DND-41 (cell line): ENCODE data around the gene RDH14.

ENCODE experiments used
- EZH2 ChIP-seq: IDR thresholded peaks from 3 replicates; pipeline ENCODE4 v1.6.1; 2012; ENCODE audit warnings: borderline replicate concordance, low read depth, mild to moderate bottlenecking, moderate library complexity, low read length, inconsistent platforms; ENCODE audit not compliant: severe bottlenecking
- TF ChIP-seq, protein P1 (sequence below): IDR thresholded peaks from 2 replicates; pipeline ENCODE4 v1.5.1; 2012; ENCODE audit warnings: borderline replicate concordance, low read length, moderate library complexity, mild to moderate bottlenecking; ENCODE audit not compliant: poor library complexity, severe bottlenecking; ENCODE audit errors: extremely low read depth

DNA sequence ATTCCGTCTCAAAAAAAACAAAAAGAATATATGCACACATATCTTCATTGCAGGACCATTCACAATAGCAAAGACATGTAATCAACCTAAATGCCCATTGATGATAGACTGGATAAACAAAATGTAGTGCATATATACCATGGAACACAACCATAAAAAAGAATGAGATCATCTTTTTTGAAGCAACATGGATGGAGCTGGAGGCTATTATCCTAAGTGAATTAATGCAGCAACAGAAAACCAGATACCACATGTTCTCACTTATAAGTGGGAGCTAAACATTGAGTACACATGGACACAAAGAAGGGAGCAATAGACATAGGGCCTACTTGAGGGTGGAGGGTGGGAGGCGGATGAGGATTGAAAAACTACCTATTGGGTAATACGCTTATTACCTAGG lies 20.2 kb upstream of the RDH14 start:
- TF ChIP-seq EZH2, result no peak
- TF ChIP-seq, protein P1, sequence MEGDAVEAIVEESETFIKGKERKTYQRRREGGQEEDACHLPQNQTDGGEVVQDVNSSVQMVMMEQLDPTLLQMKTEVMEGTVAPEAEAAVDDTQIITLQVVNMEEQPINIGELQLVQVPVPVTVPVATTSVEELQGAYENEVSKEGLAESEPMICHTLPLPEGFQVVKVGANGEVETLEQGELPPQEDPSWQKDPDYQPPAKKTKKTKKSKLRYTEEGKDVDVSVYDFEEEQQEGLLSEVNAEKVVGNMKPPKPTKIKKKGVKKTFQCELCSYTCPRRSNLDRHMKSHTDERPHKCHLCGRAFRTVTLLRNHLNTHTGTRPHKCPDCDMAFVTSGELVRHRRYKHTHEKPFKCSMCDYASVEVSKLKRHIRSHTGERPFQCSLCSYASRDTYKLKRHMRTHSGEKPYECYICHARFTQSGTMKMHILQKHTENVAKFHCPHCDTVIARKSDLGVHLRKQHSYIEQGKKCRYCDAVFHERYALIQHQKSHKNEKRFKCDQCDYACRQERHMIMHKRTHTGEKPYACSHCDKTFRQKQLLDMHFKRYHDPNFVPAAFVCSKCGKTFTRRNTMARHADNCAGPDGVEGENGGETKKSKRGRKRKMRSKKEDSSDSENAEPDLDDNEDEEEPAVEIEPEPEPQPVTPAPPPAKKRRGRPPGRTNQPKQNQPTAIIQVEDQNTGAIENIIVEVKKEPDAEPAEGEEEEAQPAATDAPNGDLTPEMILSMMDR, result no peak
